Measurements from ENCODE around the gene VSIG10L2.

DNA sequence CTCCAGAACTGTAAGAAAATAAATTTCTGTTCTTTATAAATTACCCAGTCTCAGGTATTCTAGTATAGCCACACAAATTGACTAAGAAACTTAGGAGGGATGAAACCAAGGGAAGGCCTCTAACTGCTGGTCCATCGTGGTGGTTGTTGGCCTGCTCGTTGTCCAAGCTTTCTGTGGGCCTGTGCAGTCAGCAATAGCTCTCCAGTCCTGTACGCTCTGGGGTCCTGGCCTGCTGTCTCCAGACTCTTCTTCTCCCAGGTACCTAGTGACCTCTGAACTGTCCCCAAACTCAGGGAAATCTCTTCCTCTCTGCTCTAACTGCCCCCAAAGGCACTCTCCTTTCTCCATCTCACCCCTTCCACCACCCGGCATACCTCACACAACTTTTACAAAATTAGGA, 5.7 kb upstream of the VSIG10L2 start:
- TF ChIP-seq, protein P1, sequence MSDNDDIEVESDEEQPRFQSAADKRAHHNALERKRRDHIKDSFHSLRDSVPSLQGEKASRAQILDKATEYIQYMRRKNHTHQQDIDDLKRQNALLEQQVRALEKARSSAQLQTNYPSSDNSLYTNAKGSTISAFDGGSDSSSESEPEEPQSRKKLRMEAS (IDR thresholded peaks at IDR 0.05) = no peak
- TF ChIP-seq RFX5 (IDR thresholded peaks at IDR 0.05) (no peak), JUN (IDR thresholded peaks at IDR 0.05) (no peak), POLR2A (IDR thresholded peaks at IDR 0.05; ENCODE audit: low read length) (no peak)
